HCT116 (cell line): ENCODE measurements around the gene LGALS4. TPM values are rescaled to one million over a fixed set of nuclear protein-coding genes. Genes with fewer than 3 reads are reported as not detected.
"Not testable (repeated sequence)": the region's sequence is repeated elsewhere in the genome, so short reads cannot be mapped to it uniquely, and the experiment has no call there.

Source experiments
- ATAC-seq: fragments of 200-7000 bp; cut with Tn5 transposase; 2 replicates; pipeline ENCODE4 v1.9.1; 2020; ENCODE audit warnings: mild to moderate bottlenecking, moderate library complexity
- BruUV-seq: library from RNA; stranded (reverse); fragments of 400-500 nt; replicated peaks from 2 replicates; lab custom pipeline; 2021; lab: Mats Ljungman, UMichigan
- CTCF ChIA-PET: fragments of 300-600 bp; sonication (Branson Sonifier 250); formaldehyde crosslinking; loops from one replicate; lab custom pipeline; 2021; ENCODE audit warnings: antibody characterized with exemption; lab: Charles Lee
- POLR2A ChIA-PET: fragments of 300-600, 350-600 bp; sonication (Branson Sonifier 250); formaldehyde crosslinking; loops from one replicate; lab custom pipeline; 2021; ENCODE audit warnings: antibody characterized with exemption; lab: Charles Lee
- RAD21 ChIA-PET, 2 experiments: fragments of 300-600 bp; sonication (Branson Sonifier 250); formaldehyde crosslinking; loops; one replicate each; lab custom pipeline; 2023; ENCODE audit warnings: low total read pairs in 2 of 2; ENCODE audit not compliant: uncharacterized antibody in 2 of 2, unreplicated experiment in 2 of 2, low non-redundant PET in 1 of 2; lab: Charles Lee
- DNase-seq: peaks from one replicate; pipeline ENCODE4 v3.0.0-alpha.2; 2010; ENCODE audit warnings: low read depth, low spot score
- H2AFZ ChIP-seq: fragments of 200-600 bp; shearing (Covaris generic), sonication (generic); 2 replicates; pipeline ENCODE4 v1.6.1; 2017; ENCODE audit warnings: low read depth, mixed run types, mixed read lengths, antibody characterized with exemption, low read length; ENCODE audit not compliant: poor library complexity, severe bottlenecking
- H3K27ac ChIP-seq: 2 replicates; pipeline ENCODE4 v1.5.1; 2012; ENCODE audit warnings: low read depth, low read length
- H3K27me3 ChIP-seq: fragments of 200-600 bp; sonication (generic); 2 replicates; pipeline ENCODE4 v1.6.1; 2016; ENCODE audit warnings: mixed run types, low read length, mixed read lengths; ENCODE audit not compliant: insufficient read depth
- H3K36me3 ChIP-seq, 2 experiments: fragments of 200-500 bp in 1 of 2; fragments of 200-600 bp in 1 of 2; sonication (Bioruptor generic) in 1 of 2; sonication (generic) in 1 of 2; 2 replicates each; pipeline versions ENCODE4 v1.5.1 to v1.6.1; 2014 to 2016; ENCODE audit warnings: low read length in 2 of 2, inconsistent platforms in 1 of 2, mixed read lengths in 1 of 2, mixed run types in 1 of 2; ENCODE audit not compliant: insufficient read depth in 2 of 2, control insufficient read depth in 1 of 2
- H3K4me1 ChIP-seq, 2 experiments: fragments of 200-600 bp in 1 of 2; sonication (generic) in 1 of 2; 2 replicates each; pipeline versions ENCODE4 v1.5.1 to v1.6.1; 2012 to 2017; ENCODE audit warnings: low read length in 2 of 2, inconsistent platforms in 1 of 2, mild to moderate bottlenecking in 1 of 2, mixed read lengths in 1 of 2, mixed run types in 1 of 2, moderate library complexity in 1 of 2; ENCODE audit not compliant: insufficient read depth in 2 of 2, control insufficient read depth in 1 of 2
- H3K4me2 ChIP-seq: fragments of 200-600 bp; sonication (generic); 2 replicates; pipeline ENCODE4 v1.6.1; 2017; ENCODE audit warnings: mixed run types, low read length, mixed read lengths
- H3K4me3 ChIP-seq, 2 experiments: fragments of 200-600 bp in 1 of 2; sonication (generic) in 1 of 2; replicated peaks in 1 of 2; 2 replicates each; pipeline ENCODE4 v1.5.1; 2011 to 2016; ENCODE audit warnings: low read length in 2 of 2, control low read depth in 1 of 2, low read depth in 1 of 2, mild to moderate bottlenecking in 1 of 2, mixed read lengths in 1 of 2, mixed run types in 1 of 2
- H3K79me2 ChIP-seq: fragments of 200-600 bp; sonication (generic); 2 replicates; pipeline ENCODE4 v1.6.1; 2017; ENCODE audit warnings: mild to moderate bottlenecking, mixed run types, low read length, moderate library complexity, mixed read lengths; ENCODE audit not compliant: insufficient read depth
- H3K9ac ChIP-seq: fragments of 200-600 bp; sonication (generic); 2 replicates; pipeline ENCODE4 v1.6.1; 2016; ENCODE audit warnings: low read length, mixed read lengths
- H3K9me2 ChIP-seq: fragments of 200-600 bp; sonication (generic), shearing (Covaris generic); 2 replicates; pipeline ENCODE4 v1.6.1; 2017; ENCODE audit warnings: mixed run types, mild to moderate bottlenecking, moderate library complexity; ENCODE audit not compliant: insufficient read depth
- H3K9me3 ChIP-seq, 2 experiments: fragments of 200-500 bp in 1 of 2; fragments of 200-600 bp in 1 of 2; sonication (Bioruptor generic) in 1 of 2; sonication (generic) in 1 of 2; 2 replicates each; pipeline ENCODE4 v1.6.1; 2014 to 2017; ENCODE audit warnings: low read length in 2 of 2, mixed read lengths in 2 of 2, inconsistent platforms in 1 of 2, low read depth in 1 of 2, mild to moderate bottlenecking in 1 of 2, mixed run types in 1 of 2, moderate library complexity in 1 of 2; ENCODE audit not compliant: control insufficient read depth in 1 of 2, insufficient read depth in 1 of 2
- H4K20me1 ChIP-seq: fragments of 200-600 bp; sonication (generic), shearing (Covaris generic); 2 replicates; pipeline ENCODE4 v1.6.1; 2017; ENCODE audit warnings: mixed run types, mild to moderate bottlenecking, moderate library complexity; ENCODE audit not compliant: insufficient read depth
- CEBPB ChIP-seq: IDR thresholded peaks from 2 replicates; pipeline ENCODE4 v1.6.1; 2012; ENCODE audit warnings: low read depth
- EGR1 ChIP-seq: IDR thresholded peaks from 2 replicates; pipeline ENCODE4 v1.6.1; 2012; ENCODE audit warnings: low read depth
- ELF1 ChIP-seq: IDR thresholded peaks from 2 replicates; pipeline ENCODE4 v1.6.1; 2012; ENCODE audit warnings: low read depth, borderline replicate concordance
- EZH2phosphoT487 ChIP-seq: fragments of 200-600 bp; IDR thresholded peaks from 2 replicates; pipeline ENCODE4 v1.6.1; 2018; ENCODE audit warnings: antibody characterized with exemption, borderline replicate concordance
- FOSL1 ChIP-seq: IDR thresholded peaks from 2 replicates; pipeline ENCODE4 v1.6.1; 2012; ENCODE audit warnings: low read depth
- JUND ChIP-seq: IDR thresholded peaks from 2 replicates; pipeline ENCODE4 v1.6.1; 2012
- POLR2AphosphoS5 ChIP-seq: IDR thresholded peaks from 2 replicates; pipeline ENCODE4 v1.6.1; 2011; ENCODE audit warnings: mild to moderate bottlenecking, low read depth, low read length, moderate library complexity
- RAD21 ChIP-seq: IDR thresholded peaks from 2 replicates; pipeline ENCODE4 v1.6.1; 2012; ENCODE audit warnings: low read depth, mild to moderate bottlenecking
- SP1 ChIP-seq: IDR thresholded peaks from 2 replicates; pipeline ENCODE4 v1.6.1; 2012; ENCODE audit warnings: low read depth
- TCF7L2 ChIP-seq: IDR thresholded peaks from 2 replicates; pipeline ENCODE4 v1.7.0; 2011; ENCODE audit warnings: borderline replicate concordance, inconsistent platforms; ENCODE audit not compliant: insufficient read depth, insufficient read length; ENCODE audit errors: extremely low read depth
- ZFX ChIP-seq: fragments of 450-650 bp; IDR thresholded peaks from 2 replicates; pipeline ENCODE4 v1.6.1; 2017
- ZNF274 ChIP-seq: fragments of 200-500 bp; sonication (Bioruptor generic); IDR thresholded peaks from 2 replicates; pipeline ENCODE4 v1.6.1; 2014; ENCODE audit warnings: mild to moderate bottlenecking, low read depth, low read length, inconsistent platforms
- intact Hi-C: fragments of 100-400 bp; cut with micrococcal nuclease; formaldehyde crosslinking; loops from 2 replicates; pipeline ENCODE4 v1.10.0; 2022
- total RNA-seq: library from RNA; stranded (reverse); gene quantifications from one replicate; pipeline ENCODE4 v1.2.1, GENCODE V29; 2021; ENCODE audit not compliant: unreplicated experiment
- TF ChIP-seq, protein P1 (sequence below): IDR thresholded peaks from 2 replicates; pipeline ENCODE4 v1.6.1; 2011; ENCODE audit warnings: mild to moderate bottlenecking, low read length, moderate library complexity; ENCODE audit not compliant: insufficient replicate concordance; ENCODE audit errors: extremely low read depth

The LGALS4 gene
- total RNA-seq, 1 experiment from 2014 or later = 0.86 TPM

GRCh38 chr19:38782212-38782611, 30.5 kb downstream of the LGALS4 start:
- BruUV-seq, ATAC-seq, H3K36me3 ChIP-seq, H3K4me1 ChIP-seq, H2AFZ ChIP-seq, H3K4me2 ChIP-seq, H3K9ac ChIP-seq, intact Hi-C loops, H3K9me3 ChIP-seq, H3K27me3 ChIP-seq, H4K20me1 ChIP-seq, DNase-seq, RAD21 ChIA-PET, H3K4me3 ChIP-seq, H3K27ac ChIP-seq, H3K79me2 ChIP-seq, POLR2A ChIA-PET, H3K9me2 ChIP-seq: not testable (repeated sequence)
- CTCF ChIA-PET = interaction anchor here (1.4 kb wide), 1 partner anchor 13 kb away, joined by 4 read pairs; no protein-coding TSS in a partner anchor

DNA sequence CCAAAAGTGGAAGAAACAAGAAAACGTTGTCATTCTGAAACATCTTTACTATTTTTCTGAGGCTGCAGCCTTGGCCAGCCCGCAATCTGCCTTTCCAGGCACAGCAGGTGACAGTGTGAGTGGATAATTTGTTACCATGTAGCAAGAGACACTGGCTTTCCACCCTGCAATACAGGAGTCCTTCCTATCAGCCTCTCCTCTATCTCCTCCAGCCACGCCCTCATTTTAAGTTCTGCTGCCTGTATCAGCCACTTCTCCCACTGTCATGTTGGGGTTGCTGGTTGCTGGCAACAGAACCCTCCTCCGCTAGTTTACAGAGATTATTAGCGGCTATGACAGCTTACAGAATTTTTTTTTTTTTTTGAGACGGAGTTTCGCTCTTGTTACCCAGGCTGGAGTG, 31.7 kb downstream of the LGALS4 start:
- intact Hi-C loops = no loop called here
- no peak for ATAC-seq
- Histone ChIP-seq H3K9me3 (no peaks in the 10 kb centered on the region), H3K9me2 (no peaks in the 10 kb centered on the region), H3K4me1 (no peaks in the 10 kb centered on the region), H3K27me3 (no peaks in the 10 kb centered on the region), H2AFZ (no peak overlapping the region), H3K79me2 (no peaks in the 10 kb centered on the region), H4K20me1 (no peaks in the 10 kb centered on the region), H3K4me2 (no peak overlapping the region), H3K36me3 (no peaks in the 10 kb centered on the region), H3K27ac (no peak overlapping the region), H3K4me3 (no peak overlapping the region), H3K9ac (no peak overlapping the region)
- BruUV-seq = no TSS peak
- no peak for TF ChIP-seq SP1
- TF ChIP-seq ELF1 = no peak
- no peak for TF ChIP-seq CEBPB
- no peak for TF ChIP-seq JUND
- no peak for TF ChIP-seq POLR2AphosphoS5
- no peak for TF ChIP-seq RAD21
- TF ChIP-seq FOSL1 = no peak
- TF ChIP-seq EGR1 = no peak
- TF ChIP-seq TCF7L2 = no peak
- TF ChIP-seq ZNF274 = no peak
- TF ChIP-seq ZFX = no peak
- TF ChIP-seq, protein P1, sequence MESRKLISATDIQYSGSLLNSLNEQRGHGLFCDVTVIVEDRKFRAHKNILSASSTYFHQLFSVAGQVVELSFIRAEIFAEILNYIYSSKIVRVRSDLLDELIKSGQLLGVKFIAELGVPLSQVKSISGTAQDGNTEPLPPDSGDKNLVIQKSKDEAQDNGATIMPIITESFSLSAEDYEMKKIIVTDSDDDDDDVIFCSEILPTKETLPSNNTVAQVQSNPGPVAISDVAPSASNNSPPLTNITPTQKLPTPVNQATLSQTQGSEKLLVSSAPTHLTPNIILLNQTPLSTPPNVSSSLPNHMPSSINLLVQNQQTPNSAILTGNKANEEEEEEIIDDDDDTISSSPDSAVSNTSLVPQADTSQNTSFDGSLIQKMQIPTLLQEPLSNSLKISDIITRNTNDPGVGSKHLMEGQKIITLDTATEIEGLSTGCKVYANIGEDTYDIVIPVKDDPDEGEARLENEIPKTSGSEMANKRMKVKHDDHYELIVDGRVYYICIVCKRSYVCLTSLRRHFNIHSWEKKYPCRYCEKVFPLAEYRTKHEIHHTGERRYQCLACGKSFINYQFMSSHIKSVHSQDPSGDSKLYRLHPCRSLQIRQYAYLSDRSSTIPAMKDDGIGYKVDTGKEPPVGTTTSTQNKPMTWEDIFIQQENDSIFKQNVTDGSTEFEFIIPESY = no peak
- TF ChIP-seq EZH2phosphoT487 = no peak
- ChIA-PET RAD21 (no interaction called here), POLR2A (no interaction called here), CTCF (no interaction called here)
- DNase-seq = no peak
